Brain microvascular endothelial cell (primary cell): Measurements from ENCODE around the gene INO80.

Source experiments
- DNase-seq: peaks from one replicate; pipeline ENCODE4 v3.0.0-alpha.2; 2020
- H3K27ac ChIP-seq: fragments of 250-450 bp; sonication (Bioruptor Pico); 2 replicates; pipeline ENCODE4 v1.5.1; 2020; ENCODE audit warnings: mild to moderate bottlenecking, moderate library complexity
- H3K27me3 ChIP-seq: fragments of 250-450 bp; sonication (Bioruptor Pico); replicated peaks from 2 replicates; pipeline ENCODE4 v1.5.1; 2020; ENCODE audit warnings: mild to moderate bottlenecking
- H3K36me3 ChIP-seq: fragments of 250-450 bp; sonication (Bioruptor Pico); replicated peaks from 2 replicates; pipeline ENCODE4 v1.5.1; 2020; ENCODE audit warnings: mild to moderate bottlenecking
- H3K4me3 ChIP-seq: 2 replicates; pipeline ENCODE4 v1.5.1; 2011; ENCODE audit warnings: low read depth, mild to moderate bottlenecking, control low read depth, low read length, moderate library complexity
- in situ Hi-C: cut with HindIII; loops from 2 replicates; pipeline ENCODE4 v1.10.0; 2017; ENCODE audit warnings: low sequenced_read_pairs, low pct_ligation_motif_present
- TF ChIP-seq, protein P1 (sequence below): IDR thresholded peaks from 2 replicates; pipeline ENCODE4 v1.5.1; 2011; ENCODE audit warnings: low read depth, mild to moderate bottlenecking, moderate library complexity, low read length, control low read depth, inconsistent platforms; ENCODE audit errors: missing control alignments

INO80 gene

DNA sequence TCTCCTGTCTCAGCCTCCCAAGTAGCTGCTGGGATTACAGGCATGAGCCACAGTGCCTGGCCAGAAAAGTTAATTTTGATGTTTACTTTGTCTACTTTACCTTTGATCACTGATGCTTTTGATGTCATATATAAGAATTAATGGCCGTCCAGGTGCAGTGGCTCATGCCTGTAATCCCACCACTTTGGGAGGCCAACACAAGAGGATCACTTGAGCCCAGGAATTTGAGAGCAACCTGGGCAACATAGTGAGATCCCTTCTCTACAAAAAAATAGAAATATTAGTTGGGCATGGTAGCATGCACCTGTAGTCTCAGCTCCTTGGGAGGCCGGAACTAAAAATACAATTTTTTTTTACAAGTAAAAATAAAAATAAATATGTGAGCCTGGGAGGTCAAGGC lies 6.8 kb upstream of the INO80 start:
- TF ChIP-seq, protein P1, sequence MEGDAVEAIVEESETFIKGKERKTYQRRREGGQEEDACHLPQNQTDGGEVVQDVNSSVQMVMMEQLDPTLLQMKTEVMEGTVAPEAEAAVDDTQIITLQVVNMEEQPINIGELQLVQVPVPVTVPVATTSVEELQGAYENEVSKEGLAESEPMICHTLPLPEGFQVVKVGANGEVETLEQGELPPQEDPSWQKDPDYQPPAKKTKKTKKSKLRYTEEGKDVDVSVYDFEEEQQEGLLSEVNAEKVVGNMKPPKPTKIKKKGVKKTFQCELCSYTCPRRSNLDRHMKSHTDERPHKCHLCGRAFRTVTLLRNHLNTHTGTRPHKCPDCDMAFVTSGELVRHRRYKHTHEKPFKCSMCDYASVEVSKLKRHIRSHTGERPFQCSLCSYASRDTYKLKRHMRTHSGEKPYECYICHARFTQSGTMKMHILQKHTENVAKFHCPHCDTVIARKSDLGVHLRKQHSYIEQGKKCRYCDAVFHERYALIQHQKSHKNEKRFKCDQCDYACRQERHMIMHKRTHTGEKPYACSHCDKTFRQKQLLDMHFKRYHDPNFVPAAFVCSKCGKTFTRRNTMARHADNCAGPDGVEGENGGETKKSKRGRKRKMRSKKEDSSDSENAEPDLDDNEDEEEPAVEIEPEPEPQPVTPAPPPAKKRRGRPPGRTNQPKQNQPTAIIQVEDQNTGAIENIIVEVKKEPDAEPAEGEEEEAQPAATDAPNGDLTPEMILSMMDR = no peak
- in situ Hi-C loops = no loop called here
- H3K36me3 ChIP-seq = no peaks in the 10 kb centered on the region
- no peaks in the 10 kb centered on the region for H3K27me3 ChIP-seq
- DNase-seq = no peak
- no peak overlapping the region for H3K4me3 ChIP-seq
- no peak overlapping the region for H3K27ac ChIP-seq

DNA sequence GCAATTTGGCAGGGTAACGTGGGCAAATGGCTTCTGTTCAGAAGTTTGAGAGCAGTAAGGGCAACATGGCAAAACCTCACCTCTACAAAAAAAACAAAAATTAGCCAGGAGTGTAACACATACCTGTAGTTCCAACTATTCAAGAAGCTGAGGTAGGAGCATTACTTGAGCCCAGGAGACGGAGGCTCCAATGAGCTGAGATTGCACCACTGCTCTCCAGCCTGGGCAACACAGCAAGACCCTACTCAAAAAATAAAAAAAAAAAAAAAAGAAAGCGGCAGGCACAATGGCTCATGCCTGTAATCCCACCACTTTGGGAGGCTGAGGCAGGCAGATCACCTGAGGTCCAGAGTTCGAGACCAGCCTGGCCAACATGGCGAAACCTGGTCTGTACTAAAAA lies 5.9 kb upstream of the INO80 start:
- TF ChIP-seq, protein P1 = no peak
- DNase-seq = no peak
- Histone ChIP-seq H3K27me3 (no peaks in the 10 kb centered on the region), H3K4me3 (no peak overlapping the region), H3K27ac (no peak overlapping the region), H3K36me3 (no peaks in the 10 kb centered on the region)
- in situ Hi-C loops = no loop called here

DNA sequence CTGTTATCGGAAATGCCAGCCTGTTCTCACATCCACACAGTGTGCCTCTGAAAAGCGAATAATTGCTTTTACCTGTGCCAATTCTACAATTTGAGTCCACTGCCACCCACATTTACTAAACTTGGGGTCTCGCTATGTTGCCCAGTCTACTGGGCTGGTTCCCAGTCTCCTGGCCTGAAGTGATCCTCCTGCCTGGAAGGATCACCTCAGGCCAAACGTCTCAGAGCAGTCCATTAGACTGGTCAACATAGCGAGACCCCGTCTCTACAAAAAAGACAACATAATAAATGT lies 827 bp upstream of the INO80 start:
- Histone ChIP-seq H3K4me3 (peak overlapping the region; percentile 97), H3K27ac (peak overlapping the region; percentile 100), H3K36me3 (peaks cover 4% of the 10 kb centered on the region), H3K27me3 (no peaks in the 10 kb centered on the region)
- in situ Hi-C loops = no loop called here
- TF ChIP-seq, protein P1 = no peak
- DNase-seq = no peak

DNA sequence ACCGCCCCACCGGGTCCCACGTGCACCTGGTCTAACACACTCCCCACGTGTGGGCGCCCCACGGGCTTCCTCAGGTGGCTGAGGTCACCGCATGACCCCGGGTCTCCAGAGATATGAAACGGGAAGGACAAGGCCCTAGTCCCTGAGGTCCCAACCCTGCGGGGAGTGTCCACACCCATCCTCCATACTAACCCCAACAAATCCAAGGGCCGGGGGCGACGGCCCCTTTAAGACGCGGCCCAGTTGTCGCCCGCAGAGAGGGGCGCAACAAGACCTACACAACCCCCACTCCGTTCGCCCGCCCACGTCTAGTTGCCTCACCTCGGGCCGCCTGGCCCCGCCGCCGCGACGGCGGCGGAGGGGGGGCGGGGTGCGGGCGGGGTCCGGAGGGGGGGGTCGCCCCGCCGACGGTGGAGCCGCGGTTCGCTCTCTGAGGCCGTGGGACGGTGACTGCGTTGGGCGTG lies 396 bp downstream of the INO80 start:
- TF ChIP-seq, protein P1 = no peak
- in situ Hi-C loops = no loop called here
- peaks cover 4% of the 10 kb centered on the region for H3K36me3 ChIP-seq
- peak overlapping the region; percentile 100 for H3K27ac ChIP-seq
- H3K27me3 ChIP-seq = no peaks in the 10 kb centered on the region
- peak overlapping the region; percentile 97 for H3K4me3 ChIP-seq
- DNase-seq = no peak

DNA sequence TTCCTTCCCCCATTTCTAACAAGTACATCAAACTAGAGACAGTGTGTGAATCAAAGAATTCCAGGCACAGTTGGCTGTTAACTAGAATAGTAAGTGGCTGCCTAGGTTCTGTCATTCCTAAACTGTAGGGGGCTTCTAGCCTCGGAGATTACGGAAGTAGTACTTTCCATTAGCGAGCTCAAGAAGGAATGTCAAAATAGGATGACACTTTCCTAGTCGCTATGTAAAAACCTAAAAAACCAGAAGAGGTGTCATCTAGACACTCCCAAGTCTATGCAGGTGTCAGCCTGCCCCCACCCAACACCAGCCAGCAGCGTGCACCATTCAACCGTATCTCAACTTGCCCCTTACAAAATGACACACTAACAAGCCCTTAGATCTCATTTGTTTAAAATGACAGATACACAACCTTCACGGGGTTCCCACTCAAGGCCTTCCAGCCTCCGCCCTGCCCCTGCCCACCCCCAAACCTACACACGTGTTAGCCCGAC lies 874 bp downstream of the INO80 start:
- Histone ChIP-seq H3K4me3 (peak overlapping the region; percentile 97), H3K27me3 (no peaks in the 10 kb centered on the region), H3K36me3 (peaks cover 4% of the 10 kb centered on the region), H3K27ac (peak overlapping the region; percentile 100)
- in situ Hi-C loops = no loop called here
- TF ChIP-seq, protein P1 = peak; percentile 31
- DNase-seq = peak; percentile 23

DNA sequence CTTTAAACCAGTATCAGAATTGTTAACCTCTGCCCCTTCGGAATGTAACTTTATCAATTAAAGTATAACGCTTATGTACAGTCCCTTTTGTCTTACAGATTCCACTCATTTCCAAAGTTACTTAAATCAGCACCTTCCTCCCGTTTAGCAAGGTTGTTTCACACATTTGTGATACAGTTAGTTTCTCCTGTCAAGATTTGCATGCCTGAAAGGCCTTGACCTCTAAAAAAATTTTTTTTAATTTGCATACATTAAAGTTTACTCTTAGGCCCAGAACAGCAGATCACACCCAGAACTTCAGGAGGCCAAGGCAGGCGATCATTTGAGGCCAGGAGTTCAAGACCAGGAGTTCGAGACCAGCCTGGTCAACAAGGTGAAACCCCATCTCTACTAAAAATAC lies 9.1 kb downstream of the INO80 start:
- no peak overlapping the region for H3K27ac ChIP-seq
- no peaks in the 10 kb centered on the region for H3K27me3 ChIP-seq
- in situ Hi-C loops = no loop called here
- TF ChIP-seq, protein P1 = no peak
- peaks cover 4% of the 10 kb centered on the region for H3K36me3 ChIP-seq
- no peak for DNase-seq
- H3K4me3 ChIP-seq = no peak overlapping the region
